K562 (cell line): ENCODE data around the gene NEURL1B. TPM values are rescaled to one million over a fixed set of nuclear protein-coding genes. Genes with fewer than 3 reads are reported as not detected.

Source experiments
- ATAC-seq: fragments of 200-7000 bp; cut with Tn5 transposase; 3 replicates; pipeline ENCODE4 v1.9.1; 2020; ENCODE audit warnings: moderate library complexity
- BruUV-seq: library from RNA; stranded (reverse); fragments of 400-500 nt; replicated peaks from 2 replicates; lab custom pipeline; 2021; lab: Mats Ljungman, UMichigan
- CTCF ChIA-PET: fragments of 300-600 bp; formaldehyde crosslinking; extraction: SDS; loops from one replicate; lab custom pipeline; 2021; ENCODE audit warnings: low intra/inter-chr PET ratio; lab: Yijun Ruan, JAX
- POLR2A ChIA-PET: fragments of 300-600, 350-650 bp; sonication (Branson Sonifier 250); formaldehyde crosslinking; extraction: SDS; loops from one replicate; lab custom pipeline; 2021; ENCODE audit warnings: antibody characterized with exemption, inconsistent platforms; lab: Yijun Ruan, JAX
- DNase-seq, 4 experiments: peaks; one replicate each; pipeline versions ENCODE4 v3.0.0 to v3.0.0-alpha.2; 2011 to 2018; ENCODE audit warnings: low spot score in 3 of 4, mixed read lengths in 3 of 4; ENCODE audit errors: extremely low read depth in 1 of 4
- FAIRE-seq: peaks from 2 replicates; lab custom pipeline; 2011; peaks lifted over from hg19 to GRCh38; lab: Jason Lieb, UNC
- H2AFZ ChIP-seq: 2 replicates; pipeline ENCODE4 v1.6.0; 2011; ENCODE audit warnings: low read depth, low read length, control low read depth, inconsistent platforms
- H3K27ac ChIP-seq: fragments of 200-600 bp; 3 replicates; pipeline ENCODE4 v1.8.0; 2011; ENCODE audit warnings: low read depth, mild to moderate bottlenecking, control low read depth, inconsistent platforms, low read length, moderate library complexity, mixed read lengths; ENCODE audit errors: extremely low read depth
- H3K27me3 ChIP-seq, 2 experiments: fragments of 300-600 bp in 1 of 2; 2 replicates in 1 of 2; 3 replicates in 1 of 2; pipeline versions ENCODE4 v1.6.0 to v1.8.0; 2011; ENCODE audit warnings: inconsistent platforms in 2 of 2, low read length in 2 of 2, mild to moderate bottlenecking in 1 of 2, mixed read lengths in 1 of 2, moderate library complexity in 1 of 2; ENCODE audit not compliant: control insufficient read depth in 2 of 2, insufficient read depth in 2 of 2
- H3K36me3 ChIP-seq: fragments of 300-600 bp; 3 replicates; pipeline ENCODE4 v1.8.0; 2011; ENCODE audit warnings: mild to moderate bottlenecking, low read length, inconsistent platforms; ENCODE audit not compliant: control insufficient read depth, insufficient read depth
- H3K4me1 ChIP-seq, 2 experiments: fragments of 200-600 bp in 1 of 2; replicated peaks in 1 of 2; 2 replicates in 1 of 2; 3 replicates in 1 of 2; pipeline versions ENCODE4 v1.5.1 to v1.8.0; 2011; ENCODE audit warnings: inconsistent platforms in 2 of 2, low read length in 2 of 2, mild to moderate bottlenecking in 1 of 2, mixed read lengths in 1 of 2, moderate library complexity in 1 of 2; ENCODE audit not compliant: control insufficient read depth in 2 of 2, insufficient read depth in 2 of 2
- H3K4me2 ChIP-seq: 2 replicates; pipeline ENCODE4 v1.6.1; 2011; ENCODE audit warnings: low read length, control low read depth, inconsistent platforms, mixed read lengths; ENCODE audit not compliant: insufficient read depth
- H3K4me3 ChIP-seq: fragments of 200-600 bp; sonication (generic), shearing (Covaris generic); 2 replicates; pipeline ENCODE4 v1.5.1; 2016; ENCODE audit warnings: control low read depth, inconsistent platforms
- H3K79me2 ChIP-seq: fragments of 200-600 bp; 3 replicates; pipeline ENCODE4 v1.8.0; 2011; ENCODE audit warnings: low read length, inconsistent platforms; ENCODE audit not compliant: control insufficient read depth, insufficient read depth
- H3K9ac ChIP-seq, 2 experiments: 2 replicates each; pipeline versions ENCODE4 v1.6.0 to v1.6.1; 2011; ENCODE audit warnings: low read depth in 2 of 2, low read length in 2 of 2, control low read depth in 1 of 2, inconsistent platforms in 1 of 2, mild to moderate bottlenecking in 1 of 2, mixed read lengths in 1 of 2; ENCODE audit not compliant: insufficient read depth in 1 of 2
- H3K9me1 ChIP-seq: one replicate; pipeline ENCODE4 v1.6.0; 2011; ENCODE audit warnings: inconsistent platforms, mild to moderate bottlenecking, low read length, moderate library complexity; ENCODE audit not compliant: control insufficient read depth, insufficient read depth
- H3K9me3 ChIP-seq: replicated peaks from 2 replicates; pipeline ENCODE4 v1.5.1; 2011; ENCODE audit warnings: low read depth, low read length, inconsistent platforms; ENCODE audit not compliant: control insufficient read depth, insufficient read depth
- H4K20me1 ChIP-seq: replicated peaks from 2 replicates; pipeline ENCODE4 v1.6.1; 2011; ENCODE audit warnings: low read length, inconsistent platforms, mixed read lengths; ENCODE audit not compliant: control insufficient read depth, insufficient read depth
- ARHGAP35 ChIP-seq: fragments of 450-650 bp; IDR thresholded peaks from 2 replicates; pipeline ENCODE4 v1.6.1; 2018; ENCODE audit not compliant: partially characterized antibody
- ELK3 ChIP-seq: fragments of 450-650 bp; formaldehyde crosslinking; IDR thresholded peaks from 2 replicates; pipeline ENCODE4 v1.4.0; 2020; ENCODE audit warnings: mild to moderate bottlenecking
- HMG20B ChIP-seq: fragments of 250-450 bp; sonication (Bioruptor Pico); IDR thresholded peaks from 2 replicates; pipeline ENCODE4 v1.5.0; 2021; ENCODE audit warnings: mild to moderate bottlenecking
- JUN ChIP-seq, 2 experiments: sonication (generic) in 1 of 2; formaldehyde crosslinking in 1 of 2; IDR thresholded peaks; 2 replicates each; pipeline versions ENCODE4 v1.6.1 to v1.8.0; 2012 to 2022; ENCODE audit warnings: borderline replicate concordance in 2 of 2, mild to moderate bottlenecking in 2 of 2, improper control_type of control experiment in 1 of 2, low read depth in 1 of 2, low read length in 1 of 2, missing genetic modification reagents in 1 of 2
- RBBP5 ChIP-seq: fragments of 200-600 bp; sonication (generic); IDR thresholded peaks from 2 replicates; pipeline ENCODE4 v1.6.1; 2012; ENCODE audit warnings: borderline replicate concordance, mild to moderate bottlenecking, low read length, control low read depth, inconsistent platforms; ENCODE audit not compliant: insufficient read depth, poor library complexity, severe bottlenecking
- SAFB2 ChIP-seq: fragments of 200-400 bp; formaldehyde crosslinking; IDR thresholded peaks from 2 replicates; pipeline ENCODE4 v1.6.1; 2018; ENCODE audit warnings: borderline replicate concordance, low read length, low read depth, moderate library complexity; ENCODE audit not compliant: severe bottlenecking
- SIN3A ChIP-seq, 2 experiments: fragments of 150-350 bp in 1 of 2; IDR thresholded peaks; 2 replicates each; pipeline ENCODE4 v1.6.1; 2011 to 2016; ENCODE audit warnings: borderline replicate concordance in 2 of 2, low read depth in 2 of 2, low read length in 2 of 2, mild to moderate bottlenecking in 2 of 2, moderate library complexity in 2 of 2; ENCODE audit not compliant: control insufficient read depth in 1 of 2
- STAT5A ChIP-seq: IDR thresholded peaks from 2 replicates; pipeline ENCODE4 v1.6.1; 2012; ENCODE audit warnings: low read length, inconsistent platforms, borderline replicate concordance
- TAF9B ChIP-seq: fragments of 450-650 bp; IDR thresholded peaks from 2 replicates; pipeline ENCODE4 v1.6.1; 2018; ENCODE audit warnings: mild to moderate bottlenecking; ENCODE audit not compliant: partially characterized antibody
- TCF3 ChIP-seq: sonication (generic); formaldehyde crosslinking; IDR thresholded peaks from 2 replicates; pipeline ENCODE4 v1.4.0; 2020; ENCODE audit warnings: mild to moderate bottlenecking, missing genetic modification reagents
- ZBTB1 ChIP-seq: sonication (generic); formaldehyde crosslinking; IDR thresholded peaks from 2 replicates; pipeline ENCODE4 v1.8.1; 2023; ENCODE audit warnings: missing genetic modification reagents, low read depth, mild to moderate bottlenecking, borderline replicate concordance
- ZFPM2 ChIP-seq: fragments of 250-450 bp; sonication (Bioruptor Pico); IDR thresholded peaks from 2 replicates; pipeline ENCODE4 v1.5.1; 2022; ENCODE audit warnings: mild to moderate bottlenecking
- ZNF41 ChIP-seq: fragments of 250-450 bp; sonication (Bioruptor Pico); conservative IDR thresholded peaks from 2 replicates; pipeline ENCODE4 v1.4.0; 2020; ENCODE audit warnings: mild to moderate bottlenecking
- ZNF583 ChIP-seq: fragments of 250-450 bp; sonication (Bioruptor Pico); IDR thresholded peaks from 2 replicates; pipeline ENCODE4 v1.4.0; 2020
- ZZZ3 ChIP-seq: fragments of 450-650 bp; IDR thresholded peaks from 2 replicates; pipeline ENCODE4 v1.6.1; 2016; ENCODE audit warnings: antibody characterized with exemption, mild to moderate bottlenecking, moderate library complexity
- whole genome bisulfite sequencing: fragments of 100-300 bp; shearing (Covaris generic); methylation state at CpG from one replicate; pipeline ENCODE4 v1.1.6; 2016; ENCODE audit warnings: low coverage, mixed read lengths; ENCODE audit not compliant: insufficient coverage; ENCODE audit errors: missing lambda C conversion rate; 5-methylcytosine and 5-hydroxymethylcytosine counted together
- in situ Hi-C: fragments of 300-500 bp; cut with MboI; formaldehyde crosslinking; loops from 4 replicates; pipeline ENCODE4 v1.15.0; 2018; ENCODE audit warnings: inconsistent platforms, mixed read lengths
- intact Hi-C: fragments of 100-400 bp; cut with micrococcal nuclease; formaldehyde crosslinking; loops from 2 replicates; pipeline ENCODE4 v1.14.2; 2022
- polyA plus RNA-seq, 8 experiments: library from polyadenylated mRNA; depleted of rRNA in 4 of 8; stranded (reverse) in 5 of 8; unstranded in 3 of 8; fragments of >200 nt; fragmentation: Nextera tagmentation in 2 of 8; fragmentation: Illumina TruSeq in 1 of 8; extraction: Ambion mirVana in 2 of 8; extraction: Trizol in 1 of 8; gene quantifications; 2 replicates each; pipeline versions ENCODE4 v1.2.1 to v1.2.3, GENCODE V29; 2011 to 2014; ENCODE audit warnings: inconsistent platforms in 1 of 8, missing spikeins in 1 of 8
- total RNA-seq, 7 experiments: library from RNA; depleted of rRNA in 6 of 7; stranded (reverse); fragments of >200 nt in 6 of 7; fragmentation: Illumina TruSeq in 2 of 7; extraction: Trizol in 2 of 7; gene quantifications; 2 replicates each; pipeline versions ENCODE4 v1.2.1 to v1.2.3, GENCODE V29; 2011 to 2021; ENCODE audit warnings: low replicate concordance in 1 of 7

Gene NEURL1B
- total and polyA plus RNA-seq, 9 of the 15 experiments (the other 6 are each of a cell fraction or from before 2014, with no cell fraction given) = 0.04 TPM; not detected in 8

DNA sequence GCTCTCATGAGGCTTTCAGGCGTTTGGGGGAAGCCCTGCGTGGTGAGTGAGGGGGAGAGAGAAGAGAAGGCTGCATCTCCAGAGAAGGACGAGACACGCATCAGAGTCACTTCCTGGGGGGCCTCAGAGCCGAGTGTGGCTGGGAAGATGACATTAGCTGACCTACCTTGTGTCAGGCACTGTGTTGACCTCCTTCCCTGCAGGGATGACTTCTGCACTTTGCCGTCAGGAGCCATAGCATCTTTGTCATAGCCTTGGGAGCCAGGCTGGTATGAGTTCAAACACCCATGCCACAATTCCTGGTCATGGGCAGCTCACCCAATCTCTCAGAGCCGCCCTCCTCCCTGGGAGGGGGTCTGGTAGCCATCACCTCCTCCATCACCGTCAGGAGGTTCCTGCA lies 17.3 kb downstream of the NEURL1B start:
- no TSS peak for BruUV-seq
- no peaks in the 10 kb centered on the region for H3K79me2 ChIP-seq
- CTCF ChIA-PET = no interaction called here
- H3K36me3 ChIP-seq = no peaks in the 10 kb centered on the region
- 4% methylated on average over 8 of the region's 8 CpGs for WGBS
- H3K4me1 ChIP-seq = no peaks in the 10 kb centered on the region
- no peak overlapping the region for H3K27ac ChIP-seq
- in situ Hi-C loops = no loop called here
- no peak for FAIRE-seq
- intact Hi-C loops = no loop called here
- DNase-seq = no peak
- H3K4me2 ChIP-seq = no peak overlapping the region
- no peaks in the 10 kb centered on the region for H3K9me3 ChIP-seq
- POLR2A ChIA-PET = no interaction called here
- H3K27me3 ChIP-seq = peaks cover 41 to 56% of the 10 kb centered on the region in 2 experiments
- H3K9me1 ChIP-seq = no peaks in the 10 kb centered on the region
- H2AFZ ChIP-seq = no peak overlapping the region
- no peak overlapping the region for H3K9ac ChIP-seq
- no peak for ATAC-seq
- H3K4me3 ChIP-seq = no peak overlapping the region
- H4K20me1 ChIP-seq = no peaks in the 10 kb centered on the region; the same call in none of the 2 replicates
- TF ChIP-seq RBBP5 = no peak
- no peak for TF ChIP-seq ZBTB1 (CRISPR knock-in tag)
- TF ChIP-seq STAT5A = no peak
- no peak for TF ChIP-seq ZNF583
- no peak for TF ChIP-seq ZNF41
- TF ChIP-seq ZFPM2 (CRISPR knock-in tag) = no peak
- no peak for TF ChIP-seq HMG20B (CRISPR knock-in tag)
- no peak for TF ChIP-seq TCF3 (CRISPR knock-in tag)
- TF ChIP-seq JUN (IDR thresholded peaks at IDR 0.05; ENCODE audit: borderline replicate concordance, low read depth, low read length) = no peak
- no peak for TF ChIP-seq JUN (CRISPR knock-in tag; IDR thresholded peaks at IDR 0.05; ENCODE audit: borderline replicate concordance)
- TF ChIP-seq ARHGAP35 = no peak
- TF ChIP-seq TAF9B = no peak
- TF ChIP-seq ZZZ3 = no peak
- TF ChIP-seq SAFB2 = no peak
- no peak for TF ChIP-seq SIN3A (IDR thresholded peaks at IDR 0.05; ENCODE audit: borderline replicate concordance in 2 of 2, control insufficient read depth in 1 of 2, low read depth in 2 of 2, low read length in 2 of 2)
- TF ChIP-seq ELK3 (CRISPR knock-in tag) = no peak
